GM21529 (cell line): ENCODE measurements around the gene SRM.
"Not testable (repeated sequence)": the region's sequence is repeated elsewhere in the genome, so short reads cannot be mapped to it uniquely, and the experiment has no call there.

Source experiments
- ATAC-seq: cut with Tn5 transposase; IDR thresholded peaks from one replicate; pipeline ENCODE4 v1.9.1; 2021; ENCODE audit not compliant: unreplicated experiment

Gene SRM

GRCh38 chr1:11059968-11060830 lies at the start of gene SRM:
SRM (minus strand) TSS chr1:11060018; CDS start chr1:11059943, 75 bp downstream.
- peak; percentile 77 for ATAC-seq

GRCh38 chr1:11109047-11109760 lies 49.4 kb upstream of the SRM start:
- ATAC-seq: no peak

GRCh38 chr1:11107599-11107998 lies 47.8 kb upstream of the SRM start:
- ATAC-seq: no peak

GRCh38 chr1:11105586-11105985 lies 45.8 kb upstream of the SRM start:
- no peak for ATAC-seq

GRCh38 chr1:11101347-11101746 lies 41.5 kb upstream of the SRM start:
- ATAC-seq: no peak

- not testable (repeated sequence) for ATAC-seq
These were observed 41.0 kb upstream of the SRM start for GRCh38 chr1:11100806-11101205.

- no peak for ATAC-seq
These were observed 40.3 kb upstream of the SRM start for GRCh38 chr1:11100149-11100493.

GRCh38 chr1:11099310-11100148 lies 39.7 kb upstream of the SRM start, which contains the start of gene EXOSC10:
EXOSC10 (minus strand) TSS chr1:11099869; CDS start chr1:11099831, 38 bp downstream.
- peak; percentile 93 for ATAC-seq

- no peak for ATAC-seq
These were observed 39.1 kb upstream of the SRM start for GRCh38 chr1:11098931-11099309.

- ATAC-seq: not testable (repeated sequence)
These were observed 24.0 kb upstream of the SRM start for GRCh38 chr1:11083784-11084183.

- no peak for ATAC-seq
These were observed 21.1 kb upstream of the SRM start for GRCh38 chr1:11080931-11081330.

- ATAC-seq: no peak
These were observed 18.8 kb upstream of the SRM start for GRCh38 chr1:11078631-11079030.

GRCh38 chr1:11073398-11073797 lies 13.6 kb upstream of the SRM start:
- ATAC-seq: not testable (repeated sequence)

GRCh38 chr1:11072216-11072917 lies 12.5 kb upstream of the SRM start:
- no peak for ATAC-seq

GRCh38 chr1:11071463-11072215 lies 11.8 kb upstream of the SRM start:
- no peak for ATAC-seq

GRCh38 chr1:11070876-11071275 lies 11.1 kb upstream of the SRM start:
- ATAC-seq: no peak

- ATAC-seq: no peak
These were observed 9.0 kb upstream of the SRM start for GRCh38 chr1:11068600-11069473.

- no peak for ATAC-seq
These were observed 8.1 kb upstream of the SRM start for GRCh38 chr1:11067716-11068599.
